ENCODE results near the gene SOX3. TPM values are rescaled to one million over a fixed set of nuclear protein-coding genes. Genes with fewer than 3 reads are reported as not detected.

Gene SOX3
- total and polyA plus RNA-seq, 2 of the 8 experiments (the other 6 are each of a cell fraction or from before 2014, with no cell fraction given): 10.4 to 41.0 TPM

- Histone ChIP-seq H3K23ac (ENCODE audit: insufficient read length) (no peak overlapping the region), H4K8ac (ENCODE audit: extremely low read depth, insufficient read depth, low read length) (no peak overlapping the region), H2BK12ac (ENCODE audit: low read depth, low read length) (no peak overlapping the region), H2AK5ac (ENCODE audit: low read depth, low read length) (no peak overlapping the region), H2BK15ac (ENCODE audit: low read length) (no peak overlapping the region), H3K14ac (ENCODE audit: insufficient read length) (no peak overlapping the region), H3K79me2 (ENCODE audit: control insufficient read depth in 1 of 2, insufficient read depth in 2 of 2, low read length in 2 of 2) (peaks cover 0 to 3% of the 10 kb centered on the region in 2 experiments; a peak in 1 of 4 replicates), H3K18ac (ENCODE audit: extremely low read depth, low read length) (no peak overlapping the region; the same call in 1 of the 2 replicates), H3K4me3 (ENCODE audit: extremely low read depth in 1 of 4, insufficient read depth in 2 of 4, low read depth in 3 of 4, low read length in 4 of 4) (peak overlapping the region; percentile 56 to 72 (median 60)), H4K20me1 (replicated peaks in 1 of 2; ENCODE audit: control insufficient read depth in 1 of 2, insufficient read depth in 2 of 2, low read length in 2 of 2) (peaks cover 0 to 2% of the 10 kb centered on the region in 2 experiments), H2BK120ac (replicated peaks; ENCODE audit: low read depth, low read length) (no peak overlapping the region), H3K36me3 (ENCODE audit: control insufficient read depth in 2 of 4, insufficient read depth in 4 of 4, low read length in 3 of 4) (no peaks in the 10 kb centered on the region), H2BK20ac (ENCODE audit: low read length) (no peak overlapping the region), H3K56ac (replicated peaks; ENCODE audit: insufficient read length, low read depth, low read length) (no peak overlapping the region), H3K79me1 (ENCODE audit: low read depth, low read length) (no peaks in the 10 kb centered on the region), H3K9ac (replicated peaks in 1 of 4; ENCODE audit: extremely low read depth in 1 of 4, low read depth in 3 of 4, low read length in 3 of 4) (no peak overlapping the region), H4K91ac (replicated peaks; ENCODE audit: insufficient read length, low read length) (no peak overlapping the region), H3K27ac (ENCODE audit: low read depth, low read length) (no peak overlapping the region), H3K9me3 (ENCODE audit: insufficient read depth in 2 of 2, low read depth in 1 of 2, low read length in 1 of 2) (no peaks in the 10 kb centered on the region), H2AFZ (ENCODE audit: low read length) (no peak overlapping the region), H3K4ac (replicated peaks; ENCODE audit: insufficient read length, low read depth, low read length) (no peak overlapping the region), H2BK5ac (ENCODE audit: low read depth, low read length) (no peak overlapping the region), H4K5ac (ENCODE audit: insufficient read length, low read depth, low read length) (no peak overlapping the region), H3K23me2 (ENCODE audit: low read depth, low read length) (peaks cover 14% of the 10 kb centered on the region; the same call in 1 of the 2 replicates), H3K4me1 (replicated peaks in 1 of 4; ENCODE audit: control insufficient read depth in 3 of 4, insufficient read depth in 4 of 4, low read length in 3 of 4) (peaks cover 0 to 15% (median 6%) of the 10 kb centered on the region in 4 experiments; a peak in 6 of 7 replicates), H3K4me2 (ENCODE audit: insufficient read depth in 1 of 2, low read depth in 2 of 2, low read length in 2 of 2) (peak overlapping the region; percentile 68 to 76), H3K27me3 (replicated peaks in 1 of 4; ENCODE audit: control insufficient read depth in 3 of 4, extremely low read depth in 1 of 4, insufficient read depth in 3 of 4, low read length in 3 of 4) (peaks cover 15 to 47% (median 31%) of the 10 kb centered on the region in 4 experiments)
- FAIRE-seq: no peak
- POLR2A ChIA-PET (ENCODE audit: partially characterized antibody): interaction anchor here (1.0 to 1.4 kb wide), 3 partner anchors 9 to 64 kb away, joined by 3 to 4 read pairs (median 4); no protein-coding TSS in a partner anchor
- CTCF ChIA-PET (ENCODE audit: partially characterized antibody): interaction anchor here (1.1 to 1.5 kb wide), 4 partner anchors 9 to 354 kb away, joined by 3 to 6 read pairs (median 4); no protein-coding TSS in a partner anchor
- DNase-seq (ENCODE audit: low read depth in 1 of 2, low spot score in 2 of 2): no peak
- WGBS, 2 experiments (ENCODE audit: extremely low coverage in 1 of 2, insufficient coverage in 1 of 2, insufficient read length in 1 of 2, insufficient replicate concordance in 2 of 2, low coverage in 1 of 2, low lambda C conversion rate in 2 of 2, missing lambda C conversion rate in 1 of 2): 2% methylated on average over 35 of the region's 40 CpGs; no CpG with 5 or more reads in 1 of the 2 experiments
- TF ChIP-seq E2F6 (IDR thresholded peaks at IDR 0.05) (no peak), JUND (IDR thresholded peaks at IDR 0.05; ENCODE audit: low read length) (no peak), HDAC6 (IDR thresholded peaks at IDR 0.05; ENCODE audit: low read depth, low read length) (no peak), JUN (IDR thresholded peaks at IDR 0.05; ENCODE audit: low read depth, low read length) (no peak), CREB1 (IDR thresholded peaks at IDR 0.05) (no peak)
Measured at GRCh38 chrX:140502491-140503237, 2.2 kb downstream of the SOX3 start.
